ENCODE results near the gene TMC1.

GRCh38 chr9:72844440-72844768 lies 323.0 kb downstream of the TMC1 start:
- TF ChIP-seq CTCF (IDR thresholded peaks at IDR 0.05; ENCODE audit: low read length), result no peak
- TF ChIP-seq EZH2 (IDR thresholded peaks at IDR 0.05; ENCODE audit: borderline replicate concordance, low read length), result no peak

Measured in OCI-LY1 (cell line).